Hypothalamus (tissue), 51 donors: ENCODE results near the gene CIB1.
"Not testable (repeated sequence)": the region's sequence is repeated elsewhere in the genome, so short reads cannot be mapped to it uniquely, and the experiment has no call there.

Experiments used
- DNase-seq, 51 donors: peaks; one replicate each; lab custom pipeline; 2025; lab: John Stamatoyannopoulos, UW

CIB1 gene

DNA sequence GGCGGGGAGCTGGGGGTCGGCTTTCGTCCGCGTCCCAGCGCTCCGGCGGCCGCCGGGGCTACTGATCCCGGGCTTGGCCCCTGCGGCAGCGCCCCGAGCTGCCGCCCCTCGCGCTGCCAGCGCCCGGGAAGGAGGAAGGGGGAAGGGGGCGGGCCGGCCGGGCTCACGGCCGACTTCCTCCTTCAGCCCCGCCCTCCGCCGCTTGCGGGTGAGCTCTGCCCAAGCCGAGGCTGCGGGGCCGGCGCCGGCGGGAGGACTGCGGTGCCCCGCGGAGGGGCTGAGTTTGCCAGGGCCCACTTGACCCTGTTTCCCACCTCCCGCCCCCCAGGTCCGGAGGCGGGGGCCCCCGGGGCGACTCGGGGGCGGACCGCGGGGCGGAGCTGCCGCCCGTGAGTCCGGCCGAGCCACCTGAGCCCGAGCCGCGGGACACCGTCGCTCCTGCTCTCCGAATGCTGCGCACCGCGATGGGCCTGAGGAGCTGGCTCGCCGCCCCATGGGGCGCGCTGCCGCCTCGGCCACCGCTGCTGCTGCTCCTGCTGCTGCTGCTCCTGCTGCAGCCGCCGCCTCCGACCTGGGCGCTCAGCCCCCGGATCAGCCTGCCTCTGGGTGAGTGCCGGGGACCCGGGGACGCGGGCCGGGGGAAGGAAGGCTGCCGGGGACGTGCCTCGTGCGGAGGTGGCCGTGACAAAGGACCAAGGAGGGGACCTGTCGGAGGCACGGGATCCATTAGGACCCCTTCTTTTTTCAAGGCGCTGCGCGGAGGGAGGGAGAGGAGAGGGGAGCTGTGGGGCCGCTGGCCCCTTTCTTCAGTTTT lies 32.4 kb downstream of the CIB1 start, which contains the start of gene SEMA4B:
Gene SEMA4B (plus strand): TSS at position 201 of the 814 bp plus-strand sequence. CDS start 249 bp downstream, at position 450.
- peak in 45 of 51 donors; percentile 23 to 83 (median 58) for DNase-seq

DNA sequence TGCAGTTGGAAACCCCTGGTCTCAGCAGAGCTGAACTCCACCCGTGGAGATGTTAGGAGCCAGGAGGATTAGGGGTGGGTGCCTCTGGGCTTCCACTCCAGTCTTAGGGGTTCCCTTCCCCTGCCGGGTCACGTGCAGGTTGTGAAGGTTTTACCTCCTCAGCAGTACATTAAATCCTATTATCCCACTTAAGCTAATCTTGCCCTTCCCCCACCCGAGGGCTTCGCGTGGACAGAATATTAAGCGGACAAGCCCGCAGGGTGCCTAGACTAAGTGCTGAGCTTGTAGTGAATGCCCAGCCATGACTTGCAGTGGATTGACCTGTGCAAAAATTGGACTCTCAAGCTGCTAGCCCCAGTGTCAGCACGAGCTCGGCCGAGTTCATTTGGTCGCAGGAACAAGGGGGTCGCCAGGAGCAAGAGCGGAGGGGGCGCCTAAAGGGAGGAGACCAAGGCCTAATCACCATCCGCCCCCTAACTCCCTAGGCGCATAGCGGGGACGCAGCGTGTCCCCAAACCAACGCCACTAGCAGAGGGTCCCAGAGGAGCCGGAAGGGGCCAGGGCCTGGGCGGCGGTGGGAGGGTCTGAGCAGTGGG lies 33.1 kb downstream of the CIB1 start:
- peak in 10 of 51 donors; percentile 15 to 69 (median 42) for DNase-seq

DNA sequence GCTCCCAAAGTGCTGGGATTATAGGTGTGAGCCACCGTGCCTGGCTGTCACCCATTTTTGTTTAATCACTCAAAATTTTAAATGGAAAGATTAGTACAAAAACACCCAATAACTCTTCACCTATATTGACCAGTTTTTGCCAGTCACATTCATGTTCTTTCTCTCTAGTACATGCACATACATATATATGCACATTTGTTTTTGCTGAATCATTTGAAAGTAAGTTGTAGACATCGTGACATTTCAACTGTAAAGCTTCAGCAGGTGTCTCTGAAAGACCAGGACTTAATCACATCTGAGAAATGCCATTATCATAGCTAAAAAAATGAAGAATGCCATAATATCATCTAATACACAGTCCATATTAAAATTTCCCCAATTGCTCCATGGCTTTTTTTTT lies 39.1 kb downstream of the CIB1 start:
- DNase-seq: no peak

DNA sequence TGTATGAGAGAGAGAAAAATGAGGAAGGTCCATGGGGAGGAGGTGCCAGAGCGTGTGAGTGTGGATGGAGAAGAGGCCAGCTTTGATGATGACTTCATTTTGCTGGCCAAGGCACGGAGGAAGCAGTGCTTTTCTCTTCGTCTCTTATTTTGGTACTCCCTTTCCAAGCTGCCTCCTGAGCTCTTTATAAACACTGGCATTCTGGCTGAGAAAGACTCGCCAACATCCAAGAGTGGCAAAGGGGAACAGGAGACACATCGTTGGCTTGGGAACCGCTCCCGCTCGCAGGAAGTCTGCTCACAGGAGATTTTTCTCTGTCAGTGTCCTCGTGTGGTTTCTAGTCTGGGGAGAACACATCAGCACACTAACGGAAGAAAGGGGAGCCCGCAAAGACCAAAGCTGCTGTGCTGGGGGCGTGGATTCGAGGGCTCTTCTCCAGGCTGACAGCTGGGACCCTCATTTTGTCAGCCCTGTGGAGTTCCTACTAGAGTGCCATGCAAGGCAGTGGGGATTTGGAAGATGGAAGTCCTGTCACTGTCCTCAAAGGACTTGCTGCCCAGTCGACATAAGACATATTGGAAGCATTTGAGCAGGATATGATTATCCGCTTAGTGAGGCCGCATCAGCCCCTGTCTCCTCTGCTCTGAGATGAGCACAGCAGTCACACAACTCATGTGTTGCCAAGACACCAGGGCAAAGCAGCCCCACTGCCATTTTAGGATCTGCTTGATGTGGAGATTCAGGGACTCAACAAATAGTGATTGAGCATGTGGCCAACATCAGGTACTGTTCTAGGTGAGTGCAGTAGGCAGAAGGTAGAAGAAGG lies 40.6 kb downstream of the CIB1 start:
- DNase-seq: peak in 24 of 51 donors; percentile 10 to 69 (median 50)

DNA sequence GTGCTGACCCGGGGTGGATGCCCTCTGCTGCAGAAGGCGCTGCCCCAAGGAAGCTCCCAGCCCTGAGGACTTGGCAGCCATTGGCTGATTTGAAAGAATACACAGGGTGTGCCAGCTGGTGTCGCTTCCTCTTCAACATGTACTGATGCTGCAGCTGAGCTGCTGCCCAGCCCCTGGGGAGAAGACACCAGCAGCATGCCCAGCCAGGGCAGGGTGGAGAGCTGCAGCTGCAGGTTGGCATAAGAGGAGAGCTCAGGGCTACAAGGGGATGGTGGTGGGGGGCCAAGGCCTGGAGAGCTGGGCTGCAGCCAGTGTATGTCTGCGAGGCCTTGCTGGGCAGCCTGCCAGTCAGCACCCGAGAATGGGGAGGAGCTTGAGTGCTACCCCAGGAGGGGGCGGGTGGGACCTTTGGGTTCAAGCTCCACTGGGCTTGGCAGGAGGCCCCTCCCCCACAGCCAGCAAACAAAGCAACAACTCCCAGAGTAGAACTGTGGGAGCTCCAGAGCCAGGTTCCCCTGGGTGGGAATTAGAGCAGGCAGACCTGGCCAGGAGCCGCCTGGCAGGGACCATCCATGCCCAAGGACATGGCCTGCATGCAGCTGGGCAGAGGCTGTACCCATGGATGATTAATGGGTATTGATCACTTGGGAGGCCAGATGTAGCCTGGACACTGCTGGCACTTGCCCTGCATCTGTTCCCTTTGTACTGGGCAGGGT lies 41.8 kb downstream of the CIB1 start:
- DNase-seq: peak in 49 of 51 donors; percentile 49 to 95 (median 83)

DNA sequence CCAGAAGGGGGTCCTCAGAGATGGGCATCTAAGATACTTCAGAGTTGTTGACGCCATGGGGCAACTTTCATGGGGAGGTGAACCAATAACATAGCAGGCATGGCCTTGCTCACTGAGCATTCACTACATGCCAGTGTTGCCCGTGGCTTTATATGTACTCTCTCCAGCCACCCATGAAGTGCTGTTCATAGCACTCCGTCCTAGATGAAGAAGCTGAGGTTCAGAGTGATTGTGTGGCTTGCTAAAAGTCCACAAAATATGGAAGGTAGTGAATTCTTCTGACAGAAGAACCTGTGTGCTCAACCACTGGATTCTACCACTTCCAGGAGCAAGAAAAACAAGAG lies 42.4 kb downstream of the CIB1 start:
- no peak for DNase-seq

DNA sequence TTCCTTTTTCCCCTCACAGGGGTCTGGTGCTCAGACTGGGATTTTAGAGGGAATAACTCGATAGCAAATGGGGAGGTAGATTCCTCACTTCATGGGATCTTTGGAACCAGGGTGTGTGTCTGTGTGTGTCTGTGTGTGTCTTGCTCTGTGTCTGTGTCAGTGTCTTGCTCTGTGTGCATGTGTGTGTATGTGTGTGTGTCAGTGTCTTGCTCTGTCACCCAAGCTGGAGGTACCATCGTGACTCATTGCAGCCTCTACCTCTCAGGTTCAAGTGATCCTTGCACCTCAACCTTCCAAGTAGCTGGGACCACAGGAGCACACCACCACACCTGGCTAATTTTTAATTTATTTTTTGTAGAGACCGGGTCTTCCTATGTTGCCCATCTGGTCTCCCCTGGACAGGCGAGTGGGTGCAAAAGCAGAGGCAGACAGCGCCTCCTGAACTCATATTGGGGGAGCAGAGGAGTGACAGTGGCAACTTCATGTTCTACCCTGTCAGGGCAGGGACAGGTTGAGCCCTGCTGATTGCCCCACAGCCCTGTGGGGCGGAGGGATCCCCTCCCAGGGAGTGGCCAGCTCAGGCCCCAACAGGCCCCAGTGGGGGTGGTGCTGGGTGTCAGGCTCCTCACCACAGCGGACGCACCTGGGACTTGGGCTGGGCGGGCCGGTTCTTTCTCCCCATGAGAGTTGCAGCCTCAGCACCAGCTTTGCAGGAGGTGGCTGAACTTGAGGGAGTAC lies 43.0 kb downstream of the CIB1 start:
- no peak for DNase-seq

DNA sequence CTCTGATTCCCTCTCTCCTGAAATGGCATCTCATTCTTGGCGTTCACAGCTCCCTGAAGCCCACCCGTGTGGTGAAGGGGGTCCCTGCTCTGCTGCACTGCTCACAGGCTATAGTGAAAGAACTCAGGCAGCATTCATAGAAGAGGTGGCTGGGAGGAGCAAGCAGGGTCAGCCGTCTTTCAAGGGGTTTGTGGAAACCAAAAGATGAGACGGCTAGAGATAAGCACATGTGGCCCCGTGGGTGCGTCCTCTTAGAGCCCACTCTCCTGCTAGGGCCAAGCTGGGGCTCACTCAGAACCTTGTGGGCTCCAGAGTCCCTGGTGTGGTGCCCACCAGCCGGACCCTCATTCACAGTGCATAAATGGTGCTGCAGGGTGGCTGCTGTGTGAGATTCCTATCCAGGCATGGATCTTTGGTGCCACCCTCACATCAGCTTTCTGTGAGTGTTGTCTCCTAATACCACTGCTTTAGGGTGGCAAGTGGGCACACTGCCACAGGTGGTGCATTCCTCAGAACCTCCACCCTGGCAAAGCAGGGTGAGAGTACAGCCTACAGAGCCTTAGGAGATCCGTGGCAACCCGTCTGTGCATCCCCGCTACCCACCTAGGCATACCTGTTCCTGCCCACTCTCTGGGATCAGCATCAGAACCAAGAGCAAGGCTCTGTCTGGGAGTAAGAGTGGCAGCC lies 43.8 kb downstream of the CIB1 start:
- DNase-seq: no peak

DNA sequence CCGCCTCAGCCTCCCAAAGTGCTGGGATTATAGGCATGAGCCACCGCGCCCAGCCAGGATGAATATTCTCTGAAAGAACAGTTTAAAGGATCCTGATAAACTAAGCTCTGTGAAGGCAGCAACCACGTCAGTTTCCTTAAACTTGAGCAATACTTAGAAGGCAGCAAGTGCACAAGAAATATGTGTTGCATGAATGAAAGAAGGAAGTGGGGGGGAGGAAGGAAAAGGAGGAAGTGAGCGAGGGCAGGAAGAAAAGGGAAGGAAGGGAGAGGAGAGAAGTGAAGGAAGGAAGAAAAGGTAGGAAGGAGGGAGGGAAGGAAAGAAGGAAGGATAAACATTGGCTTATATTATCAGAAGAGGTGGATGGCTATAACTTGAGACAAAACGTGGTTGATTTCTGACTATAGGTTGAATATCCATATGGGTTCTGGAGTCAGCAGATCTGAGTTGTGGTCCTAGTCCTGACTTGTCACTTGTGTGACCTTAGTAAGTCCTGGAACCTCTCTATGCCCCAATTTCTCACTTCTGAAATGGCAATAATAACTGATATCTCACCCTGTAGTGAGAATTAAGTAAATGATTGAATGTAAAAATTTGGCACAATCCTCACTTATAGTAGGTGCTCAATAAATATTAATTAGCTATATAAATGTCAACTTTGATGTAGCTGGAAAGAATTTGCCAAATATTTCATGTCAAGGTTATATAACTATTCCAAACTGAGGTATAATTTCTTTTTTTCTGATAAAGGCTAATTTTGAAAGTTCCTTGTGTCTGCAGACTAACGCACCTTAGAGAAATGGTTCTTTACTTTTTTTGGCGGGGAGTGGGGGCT lies 44.6 kb downstream of the CIB1 start:
- no peak for DNase-seq

DNA sequence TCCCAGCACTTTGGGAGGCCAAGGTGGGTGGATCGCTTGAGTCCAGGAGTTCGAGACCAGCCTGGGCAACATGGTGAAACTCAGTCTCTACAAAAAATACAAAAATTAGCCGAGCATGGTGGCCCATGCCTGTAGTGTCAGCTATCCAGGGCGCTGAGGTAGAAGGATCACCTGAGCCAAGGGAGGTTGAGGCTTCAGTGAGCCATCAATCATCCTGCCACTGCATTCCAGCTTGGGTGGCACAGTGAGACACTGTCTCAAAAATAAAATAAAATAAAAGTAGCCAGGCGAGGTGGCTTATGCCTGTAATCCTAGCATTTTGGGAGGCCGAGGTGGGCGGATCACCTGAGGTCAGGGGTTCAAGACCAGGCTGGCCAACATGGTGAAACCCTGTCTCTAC lies 45.7 kb downstream of the CIB1 start:
- not testable (repeated sequence) for DNase-seq

DNA sequence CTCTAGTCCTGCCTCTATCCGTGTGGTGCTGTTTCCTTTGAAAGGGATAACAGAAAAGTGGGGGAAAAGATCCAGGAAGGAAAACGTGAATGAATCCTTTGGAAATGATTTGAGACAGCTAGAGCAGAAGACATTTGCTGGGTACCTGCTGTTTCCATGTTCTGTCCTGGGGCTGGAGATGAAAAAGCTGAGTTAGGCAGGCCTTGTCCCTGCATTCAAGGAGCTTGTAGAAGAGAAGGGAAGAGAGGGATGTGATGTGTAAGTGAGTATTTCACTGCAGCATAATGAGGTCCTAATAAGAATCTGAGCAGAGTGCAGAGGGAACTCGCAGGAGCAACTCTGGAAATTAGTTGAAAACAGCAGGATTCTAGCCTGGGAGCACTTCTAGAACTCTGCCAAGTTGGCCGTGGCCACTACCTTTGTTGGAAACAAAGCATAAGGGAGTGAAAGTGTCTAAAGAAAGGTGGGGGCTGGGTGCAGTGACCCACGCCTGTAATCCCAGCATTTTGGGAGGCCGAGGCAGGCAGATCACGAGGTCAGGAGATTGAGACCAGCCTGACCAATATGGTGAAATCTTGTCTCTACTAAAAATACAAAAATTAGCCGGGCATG lies 46.4 kb downstream of the CIB1 start:
- peak in 1 of 51 donors; percentile 27 for DNase-seq

DNA sequence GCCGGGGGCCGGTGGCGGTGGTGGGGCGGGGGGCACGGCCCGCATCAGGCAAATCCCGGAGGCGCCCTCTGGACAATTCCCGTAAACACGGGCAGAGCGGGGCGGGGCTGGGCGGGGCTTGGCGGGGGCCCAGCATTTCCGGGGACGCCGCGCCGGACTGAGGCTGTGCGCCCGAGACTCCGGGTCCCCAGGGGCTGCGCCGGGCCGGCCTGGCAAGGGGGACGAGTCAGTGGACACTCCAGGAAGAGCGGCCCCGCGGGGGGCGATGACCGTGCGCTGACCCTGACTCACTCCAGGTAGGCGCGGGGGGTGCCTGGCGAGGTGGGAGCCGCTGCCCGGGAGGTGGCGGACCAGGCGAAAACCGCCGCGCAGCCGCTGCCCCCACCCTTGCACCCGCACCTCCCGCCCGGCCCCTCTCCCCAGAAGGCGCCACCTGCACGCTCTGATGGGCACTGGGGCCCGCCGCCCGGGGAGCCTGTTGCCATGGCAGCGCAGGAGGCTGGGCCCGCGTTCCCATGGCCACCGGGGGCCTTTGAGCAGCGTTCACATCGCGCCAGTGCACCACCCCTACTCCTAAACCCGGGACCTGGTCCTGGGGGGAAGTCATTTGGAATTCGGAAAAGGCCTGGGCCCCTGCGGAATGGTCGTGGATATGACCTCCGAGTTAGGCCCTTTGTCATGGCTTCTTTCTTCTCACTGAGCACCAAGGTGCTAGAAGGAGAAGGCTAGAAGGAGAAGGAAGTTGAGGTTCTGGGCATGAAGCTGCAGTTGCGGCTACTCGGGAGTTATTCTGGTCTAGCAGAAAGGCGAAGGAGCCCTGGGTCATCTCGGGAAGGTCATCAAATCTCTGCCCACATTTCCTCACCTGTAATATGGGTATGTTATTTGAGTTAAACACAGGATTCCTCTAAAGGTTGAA lies 48.7 kb downstream of the CIB1 start:
- peak in 49 of 51 donors; percentile 25 to 90 (median 69) for DNase-seq

DNA sequence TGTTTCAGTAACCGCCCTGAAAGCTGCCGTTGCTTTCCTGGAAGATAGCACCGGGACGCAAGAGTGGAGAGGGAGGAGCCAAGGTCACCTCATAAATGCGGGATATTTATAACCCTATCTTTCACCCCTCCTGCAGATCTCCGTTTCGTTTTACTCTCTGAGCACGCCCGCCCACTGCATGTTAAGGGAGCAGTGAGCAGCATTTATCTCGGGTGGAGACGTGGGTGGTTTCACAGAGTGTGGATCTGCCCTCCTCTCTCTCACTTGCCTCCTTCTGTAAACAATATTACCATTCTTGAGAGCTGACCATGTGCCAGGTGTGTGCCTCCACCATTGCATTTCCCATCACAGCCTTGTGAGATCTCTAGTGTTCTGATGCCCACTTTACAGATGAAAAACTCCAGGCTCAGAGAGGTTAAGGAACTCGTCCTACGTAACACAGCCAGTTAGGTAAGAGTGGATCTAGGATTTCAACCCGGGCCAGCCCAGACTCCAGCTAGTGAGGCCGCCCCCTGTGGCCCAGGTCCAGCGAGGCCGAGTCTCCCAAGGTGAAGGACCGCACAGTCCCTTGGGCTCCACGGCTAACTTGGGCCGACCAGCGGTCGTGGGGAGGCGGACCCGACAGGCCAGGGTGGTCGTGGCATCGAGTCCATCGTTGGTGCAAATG lies 49.5 kb downstream of the CIB1 start:
- DNase-seq: peak in 24 of 51 donors; percentile 13 to 77 (median 38)

DNA sequence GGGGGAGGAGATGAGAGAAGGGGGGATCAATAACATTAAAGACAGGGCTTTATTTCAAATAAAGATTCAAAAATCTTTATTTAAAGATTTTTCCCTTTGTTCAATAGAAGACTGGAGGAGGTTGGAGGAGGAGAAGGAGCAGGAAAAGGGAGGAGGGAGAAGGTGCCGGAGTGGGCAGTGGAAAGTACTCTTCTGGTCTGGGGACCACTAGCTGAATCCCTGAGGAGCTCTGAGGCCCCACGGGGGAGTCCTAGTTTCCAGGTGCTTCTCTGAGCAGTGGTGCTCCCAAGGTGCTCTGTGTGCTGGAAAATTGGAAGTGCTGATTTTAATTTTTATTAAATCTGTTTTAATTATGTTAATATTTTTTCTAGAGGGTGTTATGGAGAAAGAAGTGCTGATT lies 52.0 kb downstream of the CIB1 start:
- DNase-seq: no peak
